DOHH2 (cell line): ENCODE results near the gene PIM3.
A peak's percentile ranks its signal among the peaks of the same experiment; 100 is the strongest.

Source experiments
- H3F3A ChIP-seq: fragments of 200-600 bp; sonication (generic), shearing (Covaris generic); 2 replicates; pipeline ENCODE4 v1.6.0; 2016; ENCODE audit warnings: antibody characterized with exemption, mild to moderate bottlenecking; ENCODE audit not compliant: control insufficient read depth, insufficient read depth
- H3K27ac ChIP-seq: fragments of 200-600 bp; sonication (generic); 2 replicates; pipeline ENCODE4 v1.5.1; 2014; ENCODE audit warnings: low read depth, mild to moderate bottlenecking, low read length, moderate library complexity
- H3K27me3 ChIP-seq: fragments of 200-600 bp; sonication (generic); 2 replicates; pipeline ENCODE4 v1.6.1; 2014; ENCODE audit warnings: mild to moderate bottlenecking, low read length, mixed read lengths; ENCODE audit not compliant: control insufficient read depth
- H3K36me3 ChIP-seq: fragments of 200-600 bp; sonication (generic); 2 replicates; pipeline ENCODE4 v1.6.1; 2014; ENCODE audit warnings: mild to moderate bottlenecking, low read length, moderate library complexity, mixed read lengths; ENCODE audit not compliant: control insufficient read depth
- H3K4me1 ChIP-seq: fragments of 200-600 bp; sonication (generic); 2 replicates; pipeline ENCODE4 v1.6.1; 2014; ENCODE audit warnings: mild to moderate bottlenecking, low read length, mixed read lengths; ENCODE audit not compliant: control insufficient read depth
- H3K4me2 ChIP-seq: fragments of 200-600 bp; sonication (generic); 2 replicates; pipeline ENCODE4 v1.6.0; 2014; ENCODE audit warnings: mild to moderate bottlenecking, low read length, moderate library complexity
- H3K4me3 ChIP-seq: fragments of 200-600 bp; sonication (generic); 2 replicates; pipeline ENCODE4 v1.5.1; 2014; ENCODE audit warnings: mild to moderate bottlenecking, low read length, mixed read lengths
- H3K79me2 ChIP-seq: fragments of 200-600 bp; sonication (generic); 2 replicates; pipeline ENCODE4 v1.6.1; 2014; ENCODE audit warnings: mild to moderate bottlenecking, low read length, mixed read lengths; ENCODE audit not compliant: control insufficient read depth
- H3K9me2 ChIP-seq: fragments of 200-600 bp; sonication (generic); replicated peaks from 2 replicates; pipeline ENCODE4 v1.6.1; 2014; ENCODE audit warnings: mild to moderate bottlenecking, low read length, mixed read lengths; ENCODE audit not compliant: control insufficient read depth
- H3K9me3 ChIP-seq: fragments of 200-600 bp; sonication (generic); 2 replicates; pipeline ENCODE4 v1.6.1; 2014; ENCODE audit warnings: antibody characterized with exemption, low read length, mixed read lengths; ENCODE audit not compliant: control insufficient read depth, insufficient read depth
- H4K20me1 ChIP-seq: fragments of 200-600 bp; sonication (generic); 2 replicates; pipeline ENCODE4 v1.6.0; 2014; ENCODE audit warnings: low read depth, mild to moderate bottlenecking, antibody characterized with exemption, low read length, moderate library complexity; ENCODE audit not compliant: control insufficient read depth, insufficient read depth
- CTCF ChIP-seq: fragments of 200-600 bp; sonication (generic); IDR thresholded peaks from one replicate; pipeline ENCODE4 v1.5.1; 2014; ENCODE audit warnings: antibody characterized with exemption, mild to moderate bottlenecking, low read depth, low read length; ENCODE audit not compliant: poor library complexity, severe bottlenecking
- EZH2phosphoT487 ChIP-seq: fragments of 200-600 bp; sonication (generic); IDR thresholded peaks from 2 replicates; pipeline ENCODE4 v1.6.1; 2017; ENCODE audit warnings: borderline replicate concordance, mild to moderate bottlenecking, antibody characterized with exemption, low read length, moderate library complexity, mixed read lengths

Gene PIM3

GRCh38 chr22:49923445-49923844 lies 37.1 kb upstream of the PIM3 start:
- TF ChIP-seq CTCF (peak; percentile 93), EZH2phosphoT487 (no peak)
- Histone ChIP-seq H3K4me2 (peak overlapping the region; percentile 99), H3K79me2 (peaks cover 44% of the 10 kb centered on the region), H3K9me3 (no peaks in the 10 kb centered on the region), H3K4me1 (peaks cover 81% of the 10 kb centered on the region), H3K9me2 (no peaks in the 10 kb centered on the region), H3K36me3 (peaks cover 70% of the 10 kb centered on the region), H3K4me3 (peak overlapping the region; percentile 62), H3K27me3 (no peaks in the 10 kb centered on the region), H3K27ac (peak overlapping the region; percentile 99), H4K20me1 (no peaks in the 10 kb centered on the region; the same call in 1 of the 2 replicates), H3F3A (peaks cover 36% of the 10 kb centered on the region)

- Histone ChIP-seq H3K27ac (peak overlapping the region; percentile 99), H3F3A (peaks cover 36% of the 10 kb centered on the region), H3K9me2 (no peaks in the 10 kb centered on the region), H3K79me2 (peaks cover 37% of the 10 kb centered on the region), H3K36me3 (peaks cover 67% of the 10 kb centered on the region), H4K20me1 (no peaks in the 10 kb centered on the region; the same call in 1 of the 2 replicates), H3K4me2 (peak overlapping the region; percentile 99), H3K9me3 (no peaks in the 10 kb centered on the region), H3K27me3 (no peaks in the 10 kb centered on the region), H3K4me1 (peaks cover 86% of the 10 kb centered on the region), H3K4me3 (peak overlapping the region; percentile 62)
- no peak for TF ChIP-seq EZH2phosphoT487
- TF ChIP-seq CTCF, result no peak
Observed at GRCh38 chr22:49924113-49924833, 36.3 kb upstream of the PIM3 start.

DNA sequence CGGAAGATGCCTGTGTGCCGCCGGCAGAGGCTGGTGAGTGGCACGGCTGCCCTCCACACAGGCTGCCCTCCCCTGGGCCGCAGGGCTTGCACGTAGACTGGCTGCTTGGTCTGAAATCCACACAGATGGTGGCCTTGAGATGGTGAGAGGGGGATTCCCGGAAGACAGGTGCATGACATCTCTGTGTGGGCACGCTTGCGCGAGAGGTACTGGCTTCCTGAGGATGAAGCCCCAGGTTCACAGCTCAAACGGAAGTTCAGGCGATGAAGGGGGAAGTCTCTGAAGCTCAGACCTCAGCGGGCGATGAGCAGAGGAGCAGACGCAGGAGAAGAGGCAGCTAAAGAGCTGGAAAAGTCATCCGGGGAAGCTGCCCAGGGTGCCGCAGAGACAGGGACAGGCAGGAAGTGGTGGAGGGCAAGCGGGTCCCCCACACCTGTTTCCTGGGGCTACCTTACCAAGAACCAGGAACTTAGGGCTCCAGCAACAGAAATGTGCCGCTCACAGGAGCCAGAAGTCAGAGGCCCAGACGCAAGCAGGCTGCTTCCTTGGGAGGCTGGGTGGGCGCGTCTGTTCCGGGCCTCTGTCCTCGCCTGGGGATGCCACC lies 34.9 kb upstream of the PIM3 start:
- Histone ChIP-seq H3K4me2 (peak overlapping the region; percentile 99), H3K4me3 (peak overlapping the region; percentile 77), H3F3A (peaks cover 38% of the 10 kb centered on the region)

More for the DNA sequence above, 34.9 kb upstream of the PIM3 start:
- Histone ChIP-seq H4K20me1 (no peaks in the 10 kb centered on the region; the same call in 1 of the 2 replicates), H3K79me2 (peaks cover 25% of the 10 kb centered on the region), H3K9me2 (no peaks in the 10 kb centered on the region), H3K4me1 (peaks cover 83% of the 10 kb centered on the region), H3K36me3 (peaks cover 54% of the 10 kb centered on the region), H3K27me3 (no peaks in the 10 kb centered on the region), H3K9me3 (no peaks in the 10 kb centered on the region), H3K27ac (peak overlapping the region; percentile 99)
- TF ChIP-seq EZH2phosphoT487, result no peak
- no peak for TF ChIP-seq CTCF
